Right atrium auricular region (tissue), 2 donors: ENCODE measurements around the gene PRKCZ. TPM values are rescaled to one million over a fixed set of nuclear protein-coding genes. Genes with fewer than 3 reads are reported as not detected.

Source experiments
- DNase-seq: peaks from one replicate; pipeline ENCODE4 v3.0.0-alpha.2; 2019; ENCODE audit warnings: low spot score
- H3K27ac ChIP-seq, 2 donors: fragments of 200-600 bp; sonication (generic); 1 replicate in 1 of 2; 2 replicates in 1 of 2; pipeline ENCODE4 v1.5.1; 2016 to 2019
- H3K27me3 ChIP-seq, 2 donors: fragments of 200-600 bp; sonication (generic); one replicate each; pipeline versions ENCODE4 v1.5.1 to v1.6.0; 2017 to 2019
- H3K36me3 ChIP-seq: fragments of 200-600 bp; sonication (generic); one replicate; pipeline ENCODE4 v1.5.1; 2016
- H3K4me1 ChIP-seq, 2 donors: fragments of 200-600 bp; sonication (generic); one replicate each; pipeline versions ENCODE4 v1.5.1 to v1.6.0; 2017 to 2019
- H3K4me3 ChIP-seq, 2 donors: fragments of 200-600 bp; sonication (generic); 1 replicate in 1 of 2; 2 replicates in 1 of 2; pipeline ENCODE4 v1.5.1; 2017 to 2019; ENCODE audit warnings: mild to moderate bottlenecking in 1 of 2, moderate library complexity in 1 of 2
- H3K9me3 ChIP-seq, 2 donors: fragments of 200-600 bp; sonication (generic); one replicate each; pipeline ENCODE4 v1.5.1; 2019
- CTCF ChIP-seq, 2 donors: fragments of 200-600 bp; sonication (generic); IDR thresholded peaks; one replicate each; pipeline ENCODE4 v1.5.1; 2019; ENCODE audit warnings: antibody characterized with exemption in 2 of 2
- total RNA-seq, 2 donors: library from RNA; depleted of rRNA; stranded (reverse); fragments of >200 nt; gene quantifications; one replicate each; pipeline ENCODE4 v1.1.0, GENCODE V29; 2016

PRKCZ gene
- total RNA-seq, 2 donors from 2014 or later = 15.3 to 16.4 TPM

- TF ChIP-seq CTCF (IDR thresholded peaks at IDR 0.05) = no peak
- H3K4me1 ChIP-seq = no peaks in the 10 kb centered on the region
- H3K36me3 ChIP-seq = no peaks in the 10 kb centered on the region
- no peaks in the 10 kb centered on the region for H3K9me3 ChIP-seq
- no peak for DNase-seq
- no peak overlapping the region for H3K4me3 ChIP-seq
- H3K27ac ChIP-seq = no peak overlapping the region
- no peaks in the 10 kb centered on the region for H3K27me3 ChIP-seq
These were observed 53.2 kb downstream of the PRKCZ start for GRCh38 chr1:2103266-2103900.

DNA sequence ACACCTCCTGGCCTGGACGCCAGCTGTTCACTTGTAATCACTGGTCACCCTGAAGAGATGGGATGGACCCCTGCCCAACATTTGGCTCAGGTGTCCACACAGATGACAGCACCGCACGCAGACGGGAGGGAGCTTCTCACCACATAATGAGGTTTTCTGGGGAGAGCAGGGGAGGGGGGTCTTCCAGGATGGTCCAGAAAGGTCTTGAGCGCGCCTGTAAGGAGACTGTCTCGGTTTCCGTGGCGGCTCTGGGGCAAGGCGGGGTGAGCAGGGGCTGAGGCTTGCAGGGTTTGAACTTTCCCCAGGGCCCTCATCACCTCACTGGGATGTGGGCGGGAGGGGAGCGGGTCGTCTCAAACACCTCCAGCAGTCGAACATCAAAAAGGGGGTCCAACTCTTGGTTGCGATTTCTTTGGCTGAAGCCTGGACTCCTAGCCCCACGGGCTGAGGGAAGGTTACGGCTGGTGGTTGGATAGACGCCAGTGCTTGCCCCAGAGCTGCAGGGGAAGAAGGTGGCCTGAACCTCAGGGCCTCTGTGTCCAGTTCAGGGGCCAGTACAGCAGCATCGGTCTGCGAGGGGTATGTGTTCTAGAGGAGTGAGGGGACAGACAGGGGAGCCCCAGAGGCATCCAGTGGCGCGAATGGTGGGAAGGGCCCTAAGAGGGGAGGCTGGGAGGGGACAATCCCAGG is 53.8 kb downstream of the PRKCZ start:
- DNase-seq = no peak
- no peaks in the 10 kb centered on the region for H3K27me3 ChIP-seq
- no peak overlapping the region for H3K27ac ChIP-seq
- H3K4me3 ChIP-seq = no peak overlapping the region
- H3K36me3 ChIP-seq = no peaks in the 10 kb centered on the region
- H3K4me1 ChIP-seq = no peaks in the 10 kb centered on the region
- no peaks in the 10 kb centered on the region for H3K9me3 ChIP-seq
- TF ChIP-seq CTCF (IDR thresholded peaks at IDR 0.05) = no peak

DNA sequence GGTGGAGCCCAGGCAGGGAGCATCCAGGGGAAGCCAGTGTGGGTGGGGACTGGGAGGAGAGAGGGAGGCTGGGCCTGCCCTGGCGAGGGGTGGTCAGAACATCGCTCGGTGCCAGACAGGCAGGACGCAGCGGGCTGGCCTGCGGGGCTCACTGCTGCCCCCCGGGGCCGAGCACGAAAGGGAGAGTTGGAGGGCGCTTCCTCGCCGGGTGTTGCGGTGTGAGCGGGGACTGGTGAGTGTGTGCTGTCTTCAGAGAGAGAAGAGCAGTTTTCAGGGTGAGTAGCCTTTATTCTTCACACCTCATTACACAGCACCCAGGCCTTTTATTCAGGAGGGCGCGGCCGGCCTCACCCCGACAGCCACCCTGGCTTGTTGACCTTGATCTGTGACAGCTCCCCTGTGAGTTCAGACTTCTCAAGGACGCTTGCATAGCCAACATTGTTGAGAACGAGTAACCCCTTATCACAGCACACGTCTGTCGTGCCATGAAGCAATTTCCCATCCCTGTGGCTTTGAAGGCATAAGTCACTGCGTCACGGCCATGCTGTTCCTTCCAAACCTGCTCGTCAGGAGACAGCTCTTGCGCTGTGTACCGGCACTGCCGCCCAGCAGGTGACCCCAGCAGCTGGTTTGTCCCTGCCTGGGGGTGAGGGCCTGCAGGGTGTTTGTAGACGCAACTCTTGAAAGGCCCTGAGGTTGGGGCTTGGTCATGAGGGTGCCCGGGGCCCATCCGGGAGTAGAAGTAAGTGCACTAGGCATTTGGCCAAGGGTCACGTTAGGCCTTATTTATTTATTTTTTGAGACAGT is 54.6 kb downstream of the PRKCZ start:
- H3K4me3 ChIP-seq = no peak overlapping the region
- no peaks in the 10 kb centered on the region for H3K27me3 ChIP-seq
- H3K27ac ChIP-seq = no peak overlapping the region
- H3K9me3 ChIP-seq = no peaks in the 10 kb centered on the region
- DNase-seq = no peak
- no peak for TF ChIP-seq CTCF (IDR thresholded peaks at IDR 0.05)
- H3K4me1 ChIP-seq = no peaks in the 10 kb centered on the region
- no peaks in the 10 kb centered on the region for H3K36me3 ChIP-seq

- TF ChIP-seq CTCF (IDR thresholded peaks at IDR 0.05) = no peak
- H3K27ac ChIP-seq = no peak overlapping the region
- no peak overlapping the region for H3K4me3 ChIP-seq
- H3K9me3 ChIP-seq = no peaks in the 10 kb centered on the region
- H3K27me3 ChIP-seq = no peaks in the 10 kb centered on the region
- no peaks in the 10 kb centered on the region for H3K36me3 ChIP-seq
- DNase-seq = no peak
- no peaks in the 10 kb centered on the region for H3K4me1 ChIP-seq
These were observed 55.7 kb downstream of the PRKCZ start for GRCh38 chr1:2105781-2106524.

GRCh38 chr1:2106659-2107405 is 56.6 kb downstream of the PRKCZ start:
- TF ChIP-seq CTCF (IDR thresholded peaks at IDR 0.05) = no peak
- DNase-seq = no peak
- no peak overlapping the region for H3K27ac ChIP-seq
- no peaks in the 10 kb centered on the region for H3K4me1 ChIP-seq
- no peaks in the 10 kb centered on the region for H3K27me3 ChIP-seq
- no peaks in the 10 kb centered on the region for H3K36me3 ChIP-seq
- no peaks in the 10 kb centered on the region for H3K9me3 ChIP-seq
- no peak overlapping the region for H3K4me3 ChIP-seq
